Panc1 (cell line): Measurements from ENCODE around the gene EML1.

Source experiments
- CTCF ChIP-seq: fragments of 450-650 bp; IDR thresholded peaks from 2 replicates; pipeline ENCODE4 v1.5.1; 2017; ENCODE audit warnings: mild to moderate bottlenecking
- POLR2AphosphoS5 ChIP-seq: IDR thresholded peaks from 2 replicates; pipeline ENCODE4 v1.6.1; 2012; ENCODE audit warnings: mild to moderate bottlenecking, low read depth, low read length, moderate library complexity
- SIN3A ChIP-seq: IDR thresholded peaks from 2 replicates; pipeline ENCODE4 v1.6.1; 2012; ENCODE audit warnings: low read depth, mild to moderate bottlenecking, low read length, moderate library complexity, borderline replicate concordance; ENCODE audit not compliant: insufficient read depth

- TF ChIP-seq CTCF (no peak), SIN3A (no peak), POLR2AphosphoS5 (no peak)
Observed at GRCh38 chr14:99821519-99822508, 28.6 kb downstream of the EML1 start.
